Temporal lobe (tissue), 2 donors: ENCODE results near the gene UBA7. TPM values are rescaled to one million over a fixed set of nuclear protein-coding genes. Genes with fewer than 3 reads are reported as not detected.

Experiments
- small RNA-seq: library from RNA; depleted of rRNA; stranded (forward); fragments of <200 nt; gene quantifications from one replicate; pipeline ENCODE3, GENCODE V24; 2014; ENCODE audit warnings: low replicate concordance
- total RNA-seq: library from RNA; depleted of rRNA; stranded (reverse); fragments of >200 nt; gene quantifications from one replicate; pipeline ENCODE4 v1.2.3, GENCODE V29; 2014

Gene UBA7
- total RNA-seq, 1 donor from 2014 or later, result 3.0 TPM

Small RNAs within 50 kb of the gene (small RNA-seq; reads per million reads assigned to genes)
- gene COX6CP14, result not detected
- not detected for gene RN7SL217P

Other genes starting within 250 kb of the UBA7 start
- 47.0 TPM for gene APEH, start 139.6 kb downstream of the UBA7 start, total RNA-seq
- gene MST1, start 124.5 kb downstream of the UBA7 start, total RNA-seq, result 5.2 TPM
- gene RNF123, start 124.4 kb downstream of the UBA7 start, total RNA-seq, result 22.6 TPM
- 0.25 TPM for gene AMIGO3, start 94.3 kb downstream of the UBA7 start, total RNA-seq
- gene GMPPB, start 90.0 kb downstream of the UBA7 start, total RNA-seq, result 5.7 TPM
- gene IP6K1, start 27.4 kb downstream of the UBA7 start, total RNA-seq, result 62.9 TPM
- gene CDHR4, start 14.1 kb downstream of the UBA7 start, total RNA-seq, result under 0.01 TPM
- gene INKA1, start 10.7 kb downstream of the UBA7 start, total RNA-seq, result 6.4 TPM
- 1.7 TPM for gene TRAIP, start 42.6 kb upstream of the UBA7 start, total RNA-seq
- 189 TPM for gene CAMKV, start 56.0 kb upstream of the UBA7 start, total RNA-seq
- gene MST1R, start 89.9 kb upstream of the UBA7 start, total RNA-seq, result 0.49 TPM
- 9.1 TPM for gene MON1A, start 115.9 kb upstream of the UBA7 start, total RNA-seq
- 73.8 TPM for gene RBM6, start 126.2 kb upstream of the UBA7 start, total RNA-seq